ENCODE results near the gene DOCK10. TPM values are rescaled to one million over a fixed set of nuclear protein-coding genes. Genes with fewer than 3 reads are reported as not detected.

Gene DOCK10
- total RNA-seq, 6 experiments from 2014 or later = 61.1 to 78.8 (median 75.8) TPM

GRCh38 chr2:225030203-225030602, 12.1 kb downstream of the DOCK10 start:
- Mint-ChIP-seq H3K27me3 (ENCODE audit: insufficient read depth) (peaks cover 4% of the 10 kb centered on the region; the same call in 1 of the 2 replicates), H3K36me3 (ENCODE audit: low read depth) (peaks cover 54% of the 10 kb centered on the region), H3K27ac (no peak overlapping the region), H3K4me3 (no peak overlapping the region), H3K9me3 (no peaks in the 10 kb centered on the region), H3K4me1 (ENCODE audit: low read depth) (peaks cover 70% of the 10 kb centered on the region)
- TF ChIP-seq CTCF (IDR thresholded peaks at IDR 0.05) = no peak
- DNase-seq = no peak

- Mint-ChIP-seq H3K27me3 (ENCODE audit: insufficient read depth) (peaks cover 4% of the 10 kb centered on the region; the same call in 1 of the 2 replicates), H3K4me3 (no peak overlapping the region), H3K9me3 (no peaks in the 10 kb centered on the region), H3K36me3 (ENCODE audit: low read depth) (peaks cover 38% of the 10 kb centered on the region), H3K27ac (no peak overlapping the region), H3K4me1 (ENCODE audit: low read depth) (peaks cover 62% of the 10 kb centered on the region)
- TF ChIP-seq CTCF (IDR thresholded peaks at IDR 0.05) = no peak
- no peak for DNase-seq
Observed at GRCh38 chr2:225028572-225028971, 13.7 kb downstream of the DOCK10 start.

GRCh38 chr2:225027061-225027762, 15.1 kb downstream of the DOCK10 start:
- Mint-ChIP-seq H3K36me3 (ENCODE audit: low read depth) (peaks cover 43% of the 10 kb centered on the region), H3K4me1 (ENCODE audit: low read depth) (peaks cover 62% of the 10 kb centered on the region)
- TF ChIP-seq CTCF (IDR thresholded peaks at IDR 0.05) = no peak

GRCh38 chr2:225025917-225026571, 16.2 kb downstream of the DOCK10 start:
- Mint-ChIP-seq H3K4me3 (peak overlapping the region; percentile 14), H3K9me3 (no peaks in the 10 kb centered on the region), H3K27ac (peak overlapping the region; percentile 84), H3K4me1 (ENCODE audit: low read depth) (peaks cover 62% of the 10 kb centered on the region), H3K36me3 (ENCODE audit: low read depth) (peaks cover 33% of the 10 kb centered on the region), H3K27me3 (ENCODE audit: insufficient read depth) (peaks cover 4% of the 10 kb centered on the region; the same call in 1 of the 2 replicates)
- DNase-seq = peak; percentile 74
- no peak for TF ChIP-seq CTCF (IDR thresholded peaks at IDR 0.05)

More at GRCh38 chr2:225027061-225027762, 15.1 kb downstream of the DOCK10 start:
- H3K27ac Mint-ChIP-seq = peak overlapping the region; percentile 84
- no peaks in the 10 kb centered on the region for H3K9me3 Mint-ChIP-seq
- DNase-seq = no peak
- H3K27me3 Mint-ChIP-seq (ENCODE audit: insufficient read depth) = peaks cover 4% of the 10 kb centered on the region; the same call in 1 of the 2 replicates
- H3K4me3 Mint-ChIP-seq = 0 out of 2 replicates have a peak overlapping the region, but pooled peaks have one; percentile 2

- no peak for DNase-seq
- peaks cover 80% of the 10 kb centered on the region for H3K4me1 Mint-ChIP-seq (ENCODE audit: low read depth)
- no peaks in the 10 kb centered on the region; the same call in 1 of the 2 replicates for H3K27me3 Mint-ChIP-seq (ENCODE audit: insufficient read depth)
- H3K4me3 Mint-ChIP-seq = no peak overlapping the region
- no peak for TF ChIP-seq CTCF (IDR thresholded peaks at IDR 0.05)
- H3K36me3 Mint-ChIP-seq (ENCODE audit: low read depth) = peaks cover 29% of the 10 kb centered on the region
- peak overlapping the region; percentile 51; the same call in 1 of the 2 replicates for H3K27ac Mint-ChIP-seq
- H3K9me3 Mint-ChIP-seq = no peaks in the 10 kb centered on the region
Observed at GRCh38 chr2:225022188-225022587, 20.1 kb downstream of the DOCK10 start.
